ENCODE data around the gene NOL4.

Gene NOL4

GRCh38 chr18:34194239-34194638 is 30.5 kb downstream of the NOL4 start:
- no peak for DNase-seq (ENCODE audit: low read depth)

- no peak for DNase-seq (ENCODE audit: low read depth)
Observed at GRCh38 chr18:34189656-34190435, 34.9 kb downstream of the NOL4 start.

Measured in stimulated activated CD4-positive, alpha-beta T cell treated with anti-CD3 and anti-CD28 coated beads, Interleukin-2, amount 100 ng/mL, for 4 hours (primary cell).